CD4-positive, alpha-beta T cell treated with Interferon gamma for 1 hour (primary cell): ENCODE results near the gene CISTR.

Source experiments
- DNase-seq: peaks from one replicate; pipeline ENCODE4 v3.0.0-alpha.2; 2020

Gene CISTR

GRCh38 chr12:53714004-53714403 is 37.8 kb downstream of the CISTR start:
- no peak for DNase-seq

DNA sequence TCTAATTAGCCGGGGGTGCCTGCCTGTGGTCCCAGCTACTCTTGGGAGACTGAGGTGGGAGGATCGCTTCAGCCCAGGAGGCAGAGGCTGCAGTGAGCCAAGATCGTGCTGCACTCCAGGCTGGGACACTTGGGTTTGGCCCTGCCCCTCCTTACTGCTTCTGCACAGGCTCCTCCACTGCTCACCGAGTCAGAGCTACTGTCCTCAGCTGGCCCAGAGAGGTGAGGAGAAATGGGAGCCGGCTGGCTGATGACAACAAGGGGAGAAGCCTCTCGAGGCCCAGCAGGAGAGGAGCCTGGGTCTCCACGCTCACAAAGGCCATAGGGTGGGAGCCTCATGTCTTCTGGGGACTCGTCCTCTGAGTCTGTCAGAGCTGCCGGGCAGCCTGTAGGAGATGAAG is 38.3 kb downstream of the CISTR start:
- DNase-seq: no peak

DNA sequence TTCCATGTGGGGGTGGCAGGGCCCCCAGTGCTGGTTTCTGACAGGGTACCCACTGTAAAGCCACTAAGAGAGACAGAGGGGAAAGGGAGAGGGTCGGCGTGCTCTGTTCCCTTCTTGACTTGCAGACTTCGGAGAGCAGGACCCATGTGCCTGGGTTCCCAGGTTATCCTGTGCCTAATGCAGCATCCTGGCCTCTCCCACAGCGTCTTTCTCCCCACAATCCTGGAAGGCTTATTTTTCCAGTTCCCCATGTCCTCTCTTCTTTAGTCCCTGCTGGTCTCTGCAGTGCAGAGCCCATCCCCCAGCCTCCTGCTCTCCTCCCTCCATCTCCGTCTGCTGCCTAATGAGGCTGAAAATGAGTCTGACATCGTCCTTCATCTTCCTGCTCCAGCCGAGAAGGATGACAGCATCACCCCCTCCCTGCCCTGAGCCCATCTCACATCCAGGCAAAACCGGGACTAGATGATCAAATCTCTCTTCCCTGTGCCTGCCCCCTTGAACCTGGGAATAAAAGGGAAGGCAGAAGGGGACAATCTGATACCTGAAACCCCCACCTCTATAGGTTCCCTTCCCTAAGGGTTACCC is 39.6 kb downstream of the CISTR start:
- no peak for DNase-seq

GRCh38 chr12:53710091-53710490 is 41.7 kb downstream of the CISTR start:
- no peak for DNase-seq

DNA sequence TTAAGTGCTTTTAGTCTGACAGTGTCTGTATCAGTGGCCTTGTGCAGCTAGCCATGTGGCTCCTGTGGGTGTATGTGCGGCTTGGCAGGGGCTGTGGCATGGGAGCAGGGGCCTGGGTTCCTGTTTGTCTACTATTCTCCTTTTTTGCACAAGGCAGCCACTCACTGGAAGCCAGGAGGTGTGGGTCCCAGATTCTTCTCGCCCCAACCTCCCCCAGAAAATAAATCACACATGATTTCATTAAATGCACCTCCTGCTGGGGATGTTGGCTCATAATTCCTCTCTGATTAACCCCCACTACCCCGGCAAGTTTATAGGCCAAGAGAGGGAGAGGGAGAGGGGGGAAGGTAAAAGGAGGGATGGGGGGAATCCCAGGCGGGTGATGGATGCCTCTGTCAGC is 42.1 kb downstream of the CISTR start:
- no peak for DNase-seq

DNA sequence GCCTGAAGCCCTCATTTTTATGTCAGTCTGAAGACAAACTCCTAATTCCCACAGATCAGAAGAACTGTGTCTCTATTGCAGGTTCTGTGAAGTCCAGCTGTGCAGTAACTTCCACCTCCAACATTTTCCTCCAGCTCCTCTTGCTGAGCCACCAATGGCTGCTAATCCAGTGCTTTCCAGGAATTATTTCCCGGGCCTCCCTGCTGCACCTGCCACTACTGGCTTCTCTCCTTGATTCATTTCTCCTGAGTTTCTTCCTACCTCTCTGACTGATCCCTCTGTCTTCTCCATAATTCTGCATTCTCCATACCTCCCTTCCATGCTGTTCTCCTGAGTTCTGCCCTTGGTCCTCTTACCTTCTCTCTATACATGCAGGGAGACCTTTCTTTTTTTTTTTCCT is 45.7 kb downstream of the CISTR start:
- no peak for DNase-seq

GRCh38 chr12:53703756-53704155 is 48.0 kb downstream of the CISTR start:
- no peak for DNase-seq

DNA sequence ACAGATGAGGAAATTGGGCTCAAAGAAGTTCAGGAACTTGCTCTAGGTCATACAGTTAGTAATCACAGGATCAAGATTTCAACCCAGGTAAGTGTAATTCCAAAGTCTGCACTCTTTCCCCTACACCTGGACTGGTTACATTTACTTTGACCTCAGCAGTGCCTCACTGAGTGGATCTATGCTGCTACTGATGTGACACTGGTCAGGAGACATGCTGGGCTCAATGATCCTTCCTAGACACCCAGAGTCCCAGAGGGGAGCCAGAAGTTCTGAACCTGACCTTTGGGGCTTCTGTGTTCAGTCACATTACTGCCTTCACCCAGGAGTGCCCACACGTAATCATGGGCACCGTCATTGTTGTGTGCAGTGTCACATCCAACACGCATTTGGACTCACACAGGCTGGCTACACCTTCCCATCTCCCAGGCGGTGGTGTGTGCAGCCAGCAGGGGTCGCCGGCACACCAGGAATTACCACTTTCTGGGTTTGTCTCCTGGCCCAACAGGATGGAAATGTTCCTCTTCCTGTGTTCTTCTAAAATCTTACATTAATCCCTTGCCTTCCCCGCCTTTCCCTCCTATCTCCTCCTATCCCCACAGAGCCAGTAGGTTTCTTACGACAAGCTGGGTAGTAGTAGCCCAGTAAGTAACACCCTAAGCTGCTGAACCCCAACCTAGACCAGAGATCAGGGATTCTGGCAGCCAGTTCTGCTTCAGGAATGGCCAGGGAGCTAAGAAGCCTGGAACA is 50.1 kb downstream of the CISTR start:
- DNase-seq: peak; percentile 69

GRCh38 chr12:53700567-53700966 is 51.2 kb downstream of the CISTR start:
- no peak for DNase-seq

- DNase-seq: no peak
Observed at GRCh38 chr12:53699678-53700025, 52.1 kb downstream of the CISTR start.

- no peak for DNase-seq
Observed at GRCh38 chr12:53698948-53699677, 52.7 kb downstream of the CISTR start.

GRCh38 chr12:53696655-53697331 is 55.0 kb downstream of the CISTR start:
- no peak for DNase-seq
